ENCODE results near the gene WNT11. TPM values are rescaled to one million over a fixed set of nuclear protein-coding genes. Genes with fewer than 3 reads are reported as not detected.

Gene WNT11
- total and polyA plus RNA-seq, 2 of the 13 experiments (the other 11 are each of a cell fraction or from before 2014, with no cell fraction given) = 0.34 to 0.66 TPM

DNA sequence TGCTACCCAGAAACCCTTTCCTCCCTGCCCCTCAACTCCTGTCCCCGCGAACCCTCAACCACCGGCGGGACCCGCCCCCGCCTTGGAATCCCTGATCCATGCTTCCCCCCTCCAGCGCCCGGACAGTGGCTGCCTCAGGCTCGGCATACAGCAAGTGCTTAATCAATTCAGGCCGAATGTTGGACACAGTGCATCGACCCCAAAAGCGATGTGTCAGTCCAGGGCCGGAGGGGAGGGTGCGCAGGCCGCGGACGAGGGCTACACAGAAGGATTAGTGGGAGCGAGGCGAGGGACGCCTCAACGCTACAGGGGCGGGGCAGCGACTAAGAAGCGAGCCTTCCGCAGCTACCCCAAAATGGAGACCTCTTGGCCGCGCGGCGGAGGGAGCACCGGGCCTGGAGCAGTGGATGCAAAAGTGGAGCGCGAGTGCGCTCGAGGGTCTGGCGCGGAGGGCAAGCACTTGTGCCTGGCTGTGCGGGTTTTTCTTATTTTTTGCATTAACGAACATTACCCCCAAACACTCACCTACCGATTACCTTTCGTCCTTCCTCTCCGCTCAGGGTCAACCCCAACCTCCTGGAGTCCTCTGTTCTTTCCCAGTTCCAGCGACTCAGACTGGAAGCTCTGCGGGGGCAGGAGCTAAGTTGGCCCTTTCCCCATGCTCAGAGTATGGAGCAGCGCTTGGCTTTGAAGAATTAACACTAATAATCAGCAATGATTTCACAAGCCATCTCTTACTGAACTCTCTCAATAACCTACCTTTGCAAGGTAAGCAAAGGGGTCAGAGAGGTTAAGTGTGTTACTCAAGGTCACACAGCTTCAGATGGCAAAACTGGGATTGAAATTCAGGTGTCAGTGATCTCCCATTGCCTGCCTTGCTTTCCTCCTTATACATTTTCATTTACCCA, 30.0 kb upstream of the WNT11 start (continued):
- TF ChIP-seq, protein P1, sequence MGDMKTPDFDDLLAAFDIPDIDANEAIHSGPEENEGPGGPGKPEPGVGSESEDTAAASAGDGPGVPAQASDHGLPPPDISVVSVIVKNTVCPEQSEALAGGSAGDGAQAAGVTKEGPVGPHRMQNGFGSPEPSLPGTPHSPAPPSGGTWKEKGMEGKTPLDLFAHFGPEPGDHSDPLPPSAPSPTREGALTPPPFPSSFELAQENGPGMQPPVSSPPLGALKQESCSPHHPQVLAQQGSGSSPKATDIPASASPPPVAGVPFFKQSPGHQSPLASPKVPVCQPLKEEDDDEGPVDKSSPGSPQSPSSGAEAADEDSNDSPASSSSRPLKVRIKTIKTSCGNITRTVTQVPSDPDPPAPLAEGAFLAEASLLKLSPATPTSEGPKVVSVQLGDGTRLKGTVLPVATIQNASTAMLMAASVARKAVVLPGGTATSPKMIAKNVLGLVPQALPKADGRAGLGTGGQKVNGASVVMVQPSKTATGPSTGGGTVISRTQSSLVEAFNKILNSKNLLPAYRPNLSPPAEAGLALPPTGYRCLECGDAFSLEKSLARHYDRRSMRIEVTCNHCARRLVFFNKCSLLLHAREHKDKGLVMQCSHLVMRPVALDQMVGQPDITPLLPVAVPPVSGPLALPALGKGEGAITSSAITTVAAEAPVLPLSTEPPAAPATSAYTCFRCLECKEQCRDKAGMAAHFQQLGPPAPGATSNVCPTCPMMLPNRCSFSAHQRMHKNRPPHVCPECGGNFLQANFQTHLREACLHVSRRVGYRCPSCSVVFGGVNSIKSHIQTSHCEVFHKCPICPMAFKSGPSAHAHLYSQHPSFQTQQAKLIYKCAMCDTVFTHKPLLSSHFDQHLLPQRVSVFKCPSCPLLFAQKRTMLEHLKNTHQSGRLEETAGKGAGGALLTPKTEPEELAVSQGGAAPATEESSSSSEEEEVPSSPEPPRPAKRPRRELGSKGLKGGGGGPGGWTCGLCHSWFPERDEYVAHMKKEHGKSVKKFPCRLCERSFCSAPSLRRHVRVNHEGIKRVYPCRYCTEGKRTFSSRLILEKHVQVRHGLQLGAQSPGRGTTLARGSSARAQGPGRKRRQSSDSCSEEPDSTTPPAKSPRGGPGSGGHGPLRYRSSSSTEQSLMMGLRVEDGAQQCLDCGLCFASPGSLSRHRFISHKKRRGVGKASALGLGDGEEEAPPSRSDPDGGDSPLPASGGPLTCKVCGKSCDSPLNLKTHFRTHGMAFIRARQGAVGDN (CRISPR knock-in tag; IDR thresholded peaks at IDR 0.05) = peak; percentile 82
- no peak for TF ChIP-seq ZBTB7B (CRISPR knock-in tag; IDR thresholded peaks at IDR 0.05)
- 0 out of 2 replicates have a peak, but pooled peaks have one; percentile 84 for TF ChIP-seq ZNF83 (CRISPR knock-in tag; IDR thresholded peaks at IDR 0.05; ENCODE audit: borderline replicate concordance)
- peak; percentile 80 for TF ChIP-seq ZNF780A (CRISPR knock-in tag; IDR thresholded peaks at IDR 0.05)
- peak; percentile 87; the same call in 1 of the 2 replicates for TF ChIP-seq ZNF839 (CRISPR knock-in tag; IDR thresholded peaks at IDR 0.05; ENCODE audit: borderline replicate concordance)
- TF ChIP-seq ZMYM2 (CRISPR knock-in tag; IDR thresholded peaks at IDR 0.05) = no peak
- TF ChIP-seq, protein P2, sequence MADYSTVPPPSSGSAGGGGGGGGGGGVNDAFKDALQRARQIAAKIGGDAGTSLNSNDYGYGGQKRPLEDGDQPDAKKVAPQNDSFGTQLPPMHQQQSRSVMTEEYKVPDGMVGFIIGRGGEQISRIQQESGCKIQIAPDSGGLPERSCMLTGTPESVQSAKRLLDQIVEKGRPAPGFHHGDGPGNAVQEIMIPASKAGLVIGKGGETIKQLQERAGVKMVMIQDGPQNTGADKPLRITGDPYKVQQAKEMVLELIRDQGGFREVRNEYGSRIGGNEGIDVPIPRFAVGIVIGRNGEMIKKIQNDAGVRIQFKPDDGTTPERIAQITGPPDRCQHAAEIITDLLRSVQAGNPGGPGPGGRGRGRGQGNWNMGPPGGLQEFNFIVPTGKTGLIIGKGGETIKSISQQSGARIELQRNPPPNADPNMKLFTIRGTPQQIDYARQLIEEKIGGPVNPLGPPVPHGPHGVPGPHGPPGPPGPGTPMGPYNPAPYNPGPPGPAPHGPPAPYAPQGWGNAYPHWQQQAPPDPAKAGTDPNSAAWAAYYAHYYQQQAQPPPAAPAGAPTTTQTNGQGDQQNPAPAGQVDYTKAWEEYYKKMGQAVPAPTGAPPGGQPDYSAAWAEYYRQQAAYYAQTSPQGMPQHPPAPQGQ (CRISPR knock-in tag; IDR thresholded peaks at IDR 0.05; ENCODE audit: borderline replicate concordance) = 0 out of 2 replicates have a peak, but pooled peaks have one; percentile 20
- peak; percentile 75 for TF ChIP-seq KDM1A (CRISPR knock-in tag; IDR thresholded peaks at IDR 0.05)
- TF ChIP-seq, protein P3, sequence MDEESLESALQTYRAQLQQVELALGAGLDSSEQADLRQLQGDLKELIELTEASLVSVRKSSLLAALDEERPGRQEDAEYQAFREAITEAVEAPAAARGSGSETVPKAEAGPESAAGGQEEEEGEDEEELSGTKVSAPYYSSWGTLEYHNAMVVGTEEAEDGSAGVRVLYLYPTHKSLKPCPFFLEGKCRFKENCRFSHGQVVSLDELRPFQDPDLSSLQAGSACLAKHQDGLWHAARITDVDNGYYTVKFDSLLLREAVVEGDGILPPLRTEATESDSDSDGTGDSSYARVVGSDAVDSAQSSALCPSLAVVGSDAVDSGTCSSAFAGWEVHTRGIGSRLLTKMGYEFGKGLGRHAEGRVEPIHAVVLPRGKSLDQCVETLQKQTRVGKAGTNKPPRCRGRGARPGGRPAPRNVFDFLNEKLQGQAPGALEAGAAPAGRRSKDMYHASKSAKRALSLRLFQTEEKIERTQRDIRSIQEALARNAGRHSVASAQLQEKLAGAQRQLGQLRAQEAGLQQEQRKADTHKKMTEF (CRISPR knock-in tag; IDR thresholded peaks at IDR 0.05) = peak; percentile 6; the same call in 1 of the 2 replicates
- TF ChIP-seq ZNF33B (CRISPR knock-in tag; IDR thresholded peaks at IDR 0.05) = no peak
- TF ChIP-seq NFYC (CRISPR knock-in tag; IDR thresholded peaks at IDR 0.05) = no peak
- TF ChIP-seq, protein P4, sequence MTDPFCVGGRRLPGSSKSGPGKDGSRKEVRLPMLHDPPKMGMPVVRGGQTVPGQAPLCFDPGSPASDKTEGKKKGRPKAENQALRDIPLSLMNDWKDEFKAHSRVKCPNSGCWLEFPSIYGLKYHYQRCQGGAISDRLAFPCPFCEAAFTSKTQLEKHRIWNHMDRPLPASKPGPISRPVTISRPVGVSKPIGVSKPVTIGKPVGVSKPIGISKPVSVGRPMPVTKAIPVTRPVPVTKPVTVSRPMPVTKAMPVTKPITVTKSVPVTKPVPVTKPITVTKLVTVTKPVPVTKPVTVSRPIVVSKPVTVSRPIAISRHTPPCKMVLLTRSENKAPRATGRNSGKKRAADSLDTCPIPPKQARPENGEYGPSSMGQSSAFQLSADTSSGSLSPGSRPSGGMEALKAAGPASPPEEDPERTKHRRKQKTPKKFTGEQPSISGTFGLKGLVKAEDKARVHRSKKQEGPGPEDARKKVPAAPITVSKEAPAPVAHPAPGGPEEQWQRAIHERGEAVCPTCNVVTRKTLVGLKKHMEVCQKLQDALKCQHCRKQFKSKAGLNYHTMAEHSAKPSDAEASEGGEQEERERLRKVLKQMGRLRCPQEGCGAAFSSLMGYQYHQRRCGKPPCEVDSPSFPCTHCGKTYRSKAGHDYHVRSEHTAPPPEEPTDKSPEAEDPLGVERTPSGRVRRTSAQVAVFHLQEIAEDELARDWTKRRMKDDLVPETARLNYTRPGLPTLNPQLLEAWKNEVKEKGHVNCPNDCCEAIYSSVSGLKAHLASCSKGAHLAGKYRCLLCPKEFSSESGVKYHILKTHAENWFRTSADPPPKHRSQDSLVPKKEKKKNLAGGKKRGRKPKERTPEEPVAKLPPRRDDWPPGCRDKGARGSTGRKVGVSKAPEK (CRISPR knock-in tag; IDR thresholded peaks at IDR 0.05; ENCODE audit: borderline replicate concordance) = no peak; the same call in 1 of the 2 replicates
- TF ChIP-seq SIN3B (IDR thresholded peaks at IDR 0.05; ENCODE audit: low read length) = no peak
- peak; percentile 51 for TF ChIP-seq ZFP36 (IDR thresholded peaks at IDR 0.05; ENCODE audit: borderline replicate concordance, low read depth, low read length, partially characterized antibody)
- 0 out of 2 replicates have a peak, but pooled peaks have one; percentile 1 for TF ChIP-seq RFXAP (CRISPR knock-in tag; IDR thresholded peaks at IDR 0.05; ENCODE audit: borderline replicate concordance)
- no peak; the same call in 1 of the 2 replicates for TF ChIP-seq ZNF292 (CRISPR knock-in tag; IDR thresholded peaks at IDR 0.05; ENCODE audit: borderline replicate concordance, low read depth)
- TF ChIP-seq YY1 (IDR thresholded peaks at IDR 0.05; ENCODE audit: insufficient read depth, insufficient replicate concordance, low read depth, low read length) = peak; percentile 41
